Measurements from ENCODE around the gene GIMAP6. TPM values are rescaled to one million over a fixed set of nuclear protein-coding genes. Genes with fewer than 3 reads are reported as not detected.

The GIMAP6 gene
- total RNA-seq: 248 and 292 TPM in 2 replicates

DNA sequence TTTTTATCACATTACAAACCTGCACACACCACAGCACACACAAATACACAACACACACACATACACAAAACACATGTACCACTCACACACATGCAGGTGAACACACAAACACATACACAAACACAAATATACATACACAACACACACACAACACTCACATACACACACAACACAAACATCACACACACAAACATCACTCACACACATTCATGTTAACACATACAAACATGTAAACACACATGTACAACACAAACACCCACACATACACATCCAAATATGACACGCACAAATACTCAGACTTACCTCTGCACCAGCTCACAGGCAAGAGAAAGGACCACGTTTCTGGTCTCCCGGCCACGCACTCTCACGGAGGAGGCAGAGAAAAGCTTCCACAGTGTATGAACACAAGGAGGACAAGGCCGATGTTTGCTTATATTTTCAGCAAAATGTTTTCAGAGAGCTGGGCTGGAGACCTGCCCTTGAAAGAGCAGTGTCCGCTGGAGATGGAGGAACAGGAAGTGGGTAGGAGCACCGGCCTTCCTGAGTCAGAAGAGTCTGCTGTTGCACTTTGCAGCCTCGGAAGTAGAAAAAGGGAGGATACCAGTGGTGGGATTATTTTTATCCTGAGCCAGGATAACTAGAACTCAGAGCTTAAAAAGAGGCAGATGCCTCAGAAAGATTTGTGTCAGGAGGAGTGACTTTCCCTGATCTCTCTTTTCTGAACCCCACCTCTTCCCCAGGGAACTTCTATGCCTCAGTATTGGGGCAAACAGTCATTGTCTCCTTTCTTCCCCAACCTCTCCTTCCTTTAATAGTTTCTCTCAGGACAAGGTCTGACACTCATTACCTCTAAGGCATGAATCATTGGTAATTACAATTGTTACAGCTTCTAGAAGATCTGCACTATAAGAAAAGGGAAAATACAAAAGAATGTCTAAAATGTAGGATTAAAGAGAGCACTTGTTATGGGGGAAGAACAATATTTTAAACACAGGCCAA, at the start of gene GIMAP6:
Gene GIMAP6, minus strand, starts transcription at position 520 of the 999 bp plus-strand sequence. CDS start 2,243 bp downstream, outside the sequence.

Other genes starting within 250 kb of the GIMAP6 start
- gene GIMAP8, start 181.8 kb downstream of the GIMAP6 start, total RNA-seq: 164 and 241 TPM in 2 replicates
- 107 and 139 TPM in 2 replicates for gene GIMAP7, start 117.5 kb downstream of the GIMAP6 start, total RNA-seq
- 250 and 389 TPM in 2 replicates for gene GIMAP4, start 65.0 kb downstream of the GIMAP6 start, total RNA-seq
- 33.9 and 42.9 TPM in 2 replicates for gene GIMAP2, start 53.3 kb upstream of the GIMAP6 start, total RNA-seq
- gene GIMAP1, start 84.2 kb upstream of the GIMAP6 start, total RNA-seq: 21.1 and 28.8 TPM in 2 replicates
- gene GIMAP5, start 105.0 kb upstream of the GIMAP6 start, total RNA-seq: 420 and 509 TPM in 2 replicates
- not detected in 2 replicates for gene TMEM176B, start 168.0 kb upstream of the GIMAP6 start, total RNA-seq
- gene TMEM176A, start 168.4 kb upstream of the GIMAP6 start, total RNA-seq: not detected in 2 replicates
- not detected in 2 replicates for gene AOC1, start 220.1 kb upstream of the GIMAP6 start, total RNA-seq